HEK293T (cell line): ENCODE measurements around the gene BTBD7.

Experiments used
- ARNT ChIP-seq: fragments of 450-650 bp; IDR thresholded peaks from 2 replicates; pipeline ENCODE4 v1.6.1; 2017; ENCODE audit warnings: mild to moderate bottlenecking
- BHLHE40 ChIP-seq: fragments of 450-650 bp; IDR thresholded peaks from 2 replicates; pipeline ENCODE4 v1.6.1; 2016; ENCODE audit warnings: mild to moderate bottlenecking, moderate library complexity, borderline replicate concordance
- FOXA1 ChIP-seq: fragments of 450-650 bp; IDR thresholded peaks from 2 replicates; pipeline ENCODE4 v1.6.1; 2016; ENCODE audit warnings: mild to moderate bottlenecking
- FOXK2 ChIP-seq: fragments of 450-650 bp; IDR thresholded peaks from 2 replicates; pipeline ENCODE4 v1.6.1; 2016; ENCODE audit warnings: mild to moderate bottlenecking
- HDGF ChIP-seq: fragments of 450-650 bp; IDR thresholded peaks from 2 replicates; pipeline ENCODE4 v1.6.1; 2017; ENCODE audit warnings: antibody characterized with exemption, borderline replicate concordance
- LEF1 ChIP-seq: fragments of 450-650 bp; IDR thresholded peaks from 2 replicates; pipeline ENCODE4 v1.6.1; 2017; ENCODE audit warnings: mild to moderate bottlenecking, borderline replicate concordance
- NFRKB ChIP-seq: fragments of 450-650 bp; IDR thresholded peaks from 2 replicates; pipeline ENCODE4 v1.6.1; 2016; ENCODE audit warnings: mild to moderate bottlenecking, moderate library complexity
- SP1 ChIP-seq: fragments of 450-650 bp; IDR thresholded peaks from 2 replicates; pipeline ENCODE4 v1.6.1; 2017
- TARDBP ChIP-seq: fragments of 450-650 bp; IDR thresholded peaks from 2 replicates; pipeline ENCODE4 v1.6.1; 2016

DNA sequence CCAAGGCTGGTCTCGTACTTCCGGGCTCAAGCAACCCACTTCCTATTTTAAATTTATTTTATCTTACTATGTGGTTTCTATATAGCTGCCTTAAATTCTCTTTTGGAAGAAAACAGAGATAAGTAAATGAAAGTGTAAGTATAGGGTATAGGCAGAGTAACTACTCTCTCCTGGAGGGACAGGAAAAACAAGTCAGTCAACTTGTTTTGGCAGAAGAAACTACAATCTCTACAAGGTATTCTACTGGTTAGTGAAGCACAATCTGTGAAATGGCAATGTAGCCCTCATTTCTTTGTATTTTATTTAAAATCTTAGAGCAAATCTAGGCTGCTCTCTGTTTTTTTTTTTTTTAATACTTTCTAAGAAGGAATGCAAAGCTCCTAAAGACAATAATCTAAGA, 70.4 kb downstream of the BTBD7 start:
- TF ChIP-seq SP1: no peak
- no peak for TF ChIP-seq FOXK2
- no peak for TF ChIP-seq BHLHE40
- TF ChIP-seq ARNT: no peak
- TF ChIP-seq NFRKB: no peak
- TF ChIP-seq LEF1: no peak
- TF ChIP-seq TARDBP: no peak
- TF ChIP-seq HDGF: no peak
- no peak for TF ChIP-seq FOXA1
